ENCODE data around the gene FLYWCH2. TPM values are rescaled to one million over a fixed set of nuclear protein-coding genes. Genes with fewer than 3 reads are reported as not detected.

FLYWCH2 gene
- total RNA-seq, 1 donor from 2014 or later: 23.2 TPM

DNA sequence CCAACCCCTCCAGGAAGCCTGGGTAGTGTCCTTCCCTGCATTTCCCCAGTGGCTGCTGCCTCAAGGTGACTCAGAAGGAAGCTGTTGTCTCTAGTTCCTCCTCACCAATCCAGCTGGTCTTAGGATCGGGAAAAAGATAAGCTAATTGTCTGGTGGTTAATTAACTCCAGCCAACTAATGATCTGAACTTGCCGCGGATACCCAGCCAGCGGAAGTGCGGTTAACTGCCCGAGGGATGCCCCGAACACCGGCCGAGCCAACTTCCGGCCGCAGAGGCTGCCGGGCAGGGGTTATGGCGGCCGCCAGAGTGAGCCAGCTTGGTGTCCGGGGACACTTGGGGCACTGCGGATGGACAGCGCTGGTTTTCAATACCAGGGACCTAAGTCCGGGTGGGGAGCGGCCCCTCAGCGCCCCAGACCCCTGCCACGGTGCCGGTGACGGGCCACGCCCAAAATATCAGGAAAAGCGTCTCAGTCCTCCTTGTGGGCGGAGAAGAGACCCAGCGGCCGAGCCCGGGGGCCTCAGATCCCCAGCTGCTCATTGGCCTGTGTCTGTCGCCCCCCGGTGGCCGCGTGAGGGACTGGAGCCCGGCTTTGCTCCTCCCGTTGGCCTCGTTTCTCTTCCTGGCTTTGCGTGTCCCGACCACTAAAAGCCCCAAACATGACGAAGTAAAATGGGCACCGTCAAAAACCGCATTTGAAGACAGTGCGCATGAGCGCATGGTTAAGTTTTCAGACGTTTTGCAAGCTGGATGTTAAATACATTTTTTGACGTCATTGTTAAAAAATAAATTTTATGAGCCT lies 14.8 kb upstream of the FLYWCH2 start:
- peaks cover 10% of the 10 kb centered on the region for H3K4me1 ChIP-seq
- H3K27ac ChIP-seq (replicated peaks): peak overlapping the region; percentile 94
- H3K4me3 ChIP-seq: peak overlapping the region; percentile 72
- H3K36me3 ChIP-seq: no peaks in the 10 kb centered on the region
- peaks cover under 1% of the 10 kb centered on the region for H3K27me3 ChIP-seq (ENCODE audit: low read depth)
- peak; percentile 95 for DNase-seq
- intact Hi-C loops (cut with micrococcal nuclease): no loop called here
- TF ChIP-seq CTCF (IDR thresholded peaks at IDR 0.05; ENCODE audit: borderline replicate concordance): peak; percentile 99
- H3K9me3 ChIP-seq (replicated peaks): no peaks in the 10 kb centered on the region

DNA sequence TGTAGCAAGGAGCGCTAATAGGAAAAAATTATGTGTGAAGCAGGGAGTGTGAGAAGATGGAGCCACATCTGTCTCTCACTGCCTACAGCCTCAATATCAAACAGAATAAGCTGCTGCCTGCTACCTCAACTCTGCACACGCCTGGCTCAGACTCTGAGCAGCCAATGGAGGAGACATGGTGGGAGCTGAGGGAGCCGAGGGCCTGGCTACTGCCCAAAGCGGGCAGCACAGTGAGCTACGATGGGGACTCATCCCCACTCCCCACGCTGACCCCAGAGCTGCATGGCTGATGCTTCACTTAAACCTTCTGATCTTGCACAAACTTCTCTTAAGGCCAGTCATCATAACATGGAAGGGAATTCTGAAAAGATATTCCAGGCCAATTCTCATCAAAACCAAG lies 11.1 kb upstream of the FLYWCH2 start:
- DNase-seq: no peak
- TF ChIP-seq CTCF (IDR thresholded peaks at IDR 0.05; ENCODE audit: borderline replicate concordance): no peak

GRCh38 chr16:2874032-2874911 lies 8.7 kb upstream of the FLYWCH2 start:
- H3K27ac ChIP-seq (replicated peaks): peak overlapping the region; percentile 56
- intact Hi-C loops (cut with micrococcal nuclease): no loop called here
- no peak for DNase-seq
- peaks cover 7% of the 10 kb centered on the region for H3K4me1 ChIP-seq
- no peaks in the 10 kb centered on the region for H3K27me3 ChIP-seq (ENCODE audit: low read depth)
- no peaks in the 10 kb centered on the region for H3K36me3 ChIP-seq
- H3K4me3 ChIP-seq: no peak overlapping the region
- no peaks in the 10 kb centered on the region for H3K9me3 ChIP-seq (replicated peaks)
- no peak for TF ChIP-seq CTCF (IDR thresholded peaks at IDR 0.05; ENCODE audit: borderline replicate concordance)

More for the DNA sequence above, 11.1 kb upstream of the FLYWCH2 start:
- no peaks in the 10 kb centered on the region for H3K36me3 ChIP-seq
- no peak overlapping the region for H3K4me3 ChIP-seq
- no peak overlapping the region for H3K27ac ChIP-seq (replicated peaks)
- intact Hi-C loops (cut with micrococcal nuclease): no loop called here
- H3K27me3 ChIP-seq (ENCODE audit: low read depth): no peaks in the 10 kb centered on the region
- H3K9me3 ChIP-seq (replicated peaks): no peaks in the 10 kb centered on the region
- H3K4me1 ChIP-seq: peaks cover 16% of the 10 kb centered on the region

GRCh38 chr16:2874912-2875362 lies 8.1 kb upstream of the FLYWCH2 start:
- H3K4me1 ChIP-seq: peaks cover 7% of the 10 kb centered on the region
- DNase-seq: peak; percentile 82
- H3K4me3 ChIP-seq: no peak overlapping the region
- peak; percentile 96 for TF ChIP-seq CTCF (IDR thresholded peaks at IDR 0.05; ENCODE audit: borderline replicate concordance)
- H3K36me3 ChIP-seq: no peaks in the 10 kb centered on the region
- H3K27ac ChIP-seq (replicated peaks): peak overlapping the region; percentile 56
- no peaks in the 10 kb centered on the region for H3K27me3 ChIP-seq (ENCODE audit: low read depth)
- intact Hi-C loops (cut with micrococcal nuclease): no loop called here
- H3K9me3 ChIP-seq (replicated peaks): peaks cover 3% of the 10 kb centered on the region

DNA sequence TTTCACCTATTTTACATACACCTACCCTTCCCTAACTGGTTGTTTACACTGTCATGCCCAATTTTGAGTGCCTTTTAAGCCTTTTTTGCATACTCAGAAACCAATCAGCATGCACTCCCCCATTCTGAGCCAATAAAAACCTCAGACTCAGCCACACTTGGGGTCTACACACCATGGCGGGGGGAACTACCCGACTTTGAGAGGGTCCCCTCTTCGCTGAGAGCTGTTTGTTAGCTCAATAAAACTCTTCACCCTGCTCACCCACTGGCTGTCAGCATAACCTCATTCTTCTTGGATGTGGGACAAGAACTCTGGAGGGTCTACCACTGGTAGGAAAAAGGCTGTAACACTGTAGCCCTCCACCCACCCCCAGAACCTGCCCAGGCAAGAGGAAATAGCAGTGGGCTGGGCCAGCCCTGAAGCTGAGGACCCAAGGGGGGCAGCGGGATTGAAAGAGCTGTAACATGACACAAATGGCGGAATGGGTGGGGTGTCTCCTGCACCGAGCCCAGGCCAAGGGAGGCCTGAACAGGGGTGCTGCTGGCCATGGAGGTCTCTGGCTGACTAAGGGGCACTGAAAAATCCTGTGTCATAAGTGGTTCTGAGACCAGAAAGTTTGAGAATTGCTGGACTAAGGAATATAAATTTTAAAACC lies 3.0 kb upstream of the FLYWCH2 start:
- Histone ChIP-seq H3K36me3 (no peaks in the 10 kb centered on the region), H3K4me3 (no peak overlapping the region), H3K27ac (replicated peaks) (no peak overlapping the region), H3K9me3 (replicated peaks) (peaks cover 5% of the 10 kb centered on the region), H3K27me3 (ENCODE audit: low read depth) (no peaks in the 10 kb centered on the region), H3K4me1 (peaks cover 17% of the 10 kb centered on the region)
- DNase-seq: no peak
- no peak for TF ChIP-seq CTCF (IDR thresholded peaks at IDR 0.05; ENCODE audit: borderline replicate concordance)
- intact Hi-C loops (cut with micrococcal nuclease): no loop called here

Measured in left ventricle myocardium inferior (tissue), 1 donor.